ENCODE results near the gene ZNF888.

DNA sequence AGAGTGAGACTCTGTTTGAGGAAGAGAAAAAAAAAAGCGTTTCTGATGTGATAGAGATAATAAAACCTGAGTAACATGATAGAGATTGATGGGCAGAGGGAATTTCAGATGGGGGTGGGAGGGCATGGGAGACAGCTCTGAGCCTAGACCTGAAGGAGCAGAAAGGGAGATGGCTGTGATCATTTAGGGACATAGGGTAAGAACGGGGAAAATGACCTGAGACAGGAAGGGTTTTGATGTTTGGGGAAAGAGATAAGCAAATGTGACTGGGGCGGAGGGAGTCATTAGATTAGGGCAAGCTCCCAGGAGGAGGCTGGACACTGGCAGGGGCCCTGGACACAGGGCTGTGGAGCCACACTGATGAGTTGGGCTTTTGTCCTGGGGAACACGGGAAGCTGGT lies 31.9 kb downstream of the ZNF888 start:
- TF ChIP-seq CTCF (IDR thresholded peaks at IDR 0.05) (no peak), POLR2A (IDR thresholded peaks at IDR 0.05) (no peak)

Data from heart left ventricle (tissue), 13 donors.